ENCODE results near the gene CD248.

- no peak for TF ChIP-seq CTCF (conservative IDR thresholded peaks at IDR 0.05 in 1 of 2, IDR thresholded peaks at IDR 0.05 in 1 of 2; ENCODE audit: extremely low read depth in 1 of 2, insufficient read depth in 1 of 2, low read depth in 1 of 2, low read length in 2 of 2)
- no peak for TF ChIP-seq EZH2 (IDR thresholded peaks at IDR 0.05; ENCODE audit: borderline replicate concordance, low read length)
Measured at GRCh38 chr11:66309475-66309874, 7.4 kb downstream of the CD248 start.
